GM12872 (cell line): ENCODE results near the gene SCD5.

Experiments used
- CTCF ChIP-seq: IDR thresholded peaks from 3 replicates; pipeline ENCODE4 v1.5.1; 2011; ENCODE audit warnings: low read depth, mild to moderate bottlenecking, low read length, moderate library complexity; ENCODE audit not compliant: insufficient read depth

The SCD5 gene

GRCh38 chr4:82755650-82756049, 42.9 kb downstream of the SCD5 start:
- no peak for TF ChIP-seq CTCF

GRCh38 chr4:82754513-82755165, 44.0 kb downstream of the SCD5 start:
- no peak for TF ChIP-seq CTCF

- no peak for TF ChIP-seq CTCF
Measured at GRCh38 chr4:82753725-82754410, 44.7 kb downstream of the SCD5 start.

- TF ChIP-seq CTCF: no peak
Measured at GRCh38 chr4:82753238-82753637, 45.4 kb downstream of the SCD5 start.

- no peak for TF ChIP-seq CTCF
Measured at GRCh38 chr4:82748810-82749470, 49.7 kb downstream of the SCD5 start.

- no peak for TF ChIP-seq CTCF
Measured at GRCh38 chr4:82747686-82748575, 50.7 kb downstream of the SCD5 start.
